Body of pancreas (tissue), 4 donors: ENCODE data around the gene SIX5.

Experiments used
- POLR2A ChIP-seq, 3 donors: fragments of 450-650 bp; IDR thresholded peaks; one replicate each; pipeline ENCODE4 v1.6.1; 2016; ENCODE audit warnings: antibody characterized with exemption in 3 of 3, mild to moderate bottlenecking in 2 of 3
- TF ChIP-seq, protein P1 (sequence below), 7 experiments: fragments of 450-650 bp in 4 of 7; fragments of 200-600 bp in 3 of 7; sonication (generic) in 3 of 7; IDR thresholded peaks; one replicate each; pipeline ENCODE4 v1.5.1; 2016 to 2019; ENCODE audit warnings: antibody characterized with exemption in 7 of 7

DNA sequence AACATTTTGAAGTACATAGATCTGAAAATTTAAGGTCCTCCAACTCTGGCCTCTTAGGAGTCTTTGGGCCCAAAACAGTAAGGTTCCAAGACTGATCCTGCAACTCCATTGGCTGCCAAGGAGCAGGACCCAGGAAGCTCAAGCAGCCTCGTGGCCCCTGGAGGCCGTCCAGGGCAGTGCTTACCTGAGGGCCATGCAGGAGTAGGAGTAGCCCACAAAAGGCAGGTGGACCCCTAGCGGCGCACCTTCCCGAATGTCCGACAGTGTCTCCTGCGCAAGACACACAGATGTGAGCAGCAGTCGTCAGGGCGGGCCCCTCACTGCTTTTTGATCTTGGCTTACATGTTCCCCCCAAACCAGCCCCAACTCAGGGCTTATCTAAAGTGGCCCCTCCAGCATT is 5.7 kb upstream of the SIX5 start:
- TF ChIP-seq, protein P1, sequence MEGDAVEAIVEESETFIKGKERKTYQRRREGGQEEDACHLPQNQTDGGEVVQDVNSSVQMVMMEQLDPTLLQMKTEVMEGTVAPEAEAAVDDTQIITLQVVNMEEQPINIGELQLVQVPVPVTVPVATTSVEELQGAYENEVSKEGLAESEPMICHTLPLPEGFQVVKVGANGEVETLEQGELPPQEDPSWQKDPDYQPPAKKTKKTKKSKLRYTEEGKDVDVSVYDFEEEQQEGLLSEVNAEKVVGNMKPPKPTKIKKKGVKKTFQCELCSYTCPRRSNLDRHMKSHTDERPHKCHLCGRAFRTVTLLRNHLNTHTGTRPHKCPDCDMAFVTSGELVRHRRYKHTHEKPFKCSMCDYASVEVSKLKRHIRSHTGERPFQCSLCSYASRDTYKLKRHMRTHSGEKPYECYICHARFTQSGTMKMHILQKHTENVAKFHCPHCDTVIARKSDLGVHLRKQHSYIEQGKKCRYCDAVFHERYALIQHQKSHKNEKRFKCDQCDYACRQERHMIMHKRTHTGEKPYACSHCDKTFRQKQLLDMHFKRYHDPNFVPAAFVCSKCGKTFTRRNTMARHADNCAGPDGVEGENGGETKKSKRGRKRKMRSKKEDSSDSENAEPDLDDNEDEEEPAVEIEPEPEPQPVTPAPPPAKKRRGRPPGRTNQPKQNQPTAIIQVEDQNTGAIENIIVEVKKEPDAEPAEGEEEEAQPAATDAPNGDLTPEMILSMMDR (IDR thresholded peaks at IDR 0.05) = no peak
- TF ChIP-seq POLR2A (IDR thresholded peaks at IDR 0.05) = no peak
